ENCODE results near the gene PLSCR4.
"Not testable (repeated sequence)": the region's sequence is repeated elsewhere in the genome, so short reads cannot be mapped to it uniquely, and the experiment has no call there.

PLSCR4 gene, protein sequence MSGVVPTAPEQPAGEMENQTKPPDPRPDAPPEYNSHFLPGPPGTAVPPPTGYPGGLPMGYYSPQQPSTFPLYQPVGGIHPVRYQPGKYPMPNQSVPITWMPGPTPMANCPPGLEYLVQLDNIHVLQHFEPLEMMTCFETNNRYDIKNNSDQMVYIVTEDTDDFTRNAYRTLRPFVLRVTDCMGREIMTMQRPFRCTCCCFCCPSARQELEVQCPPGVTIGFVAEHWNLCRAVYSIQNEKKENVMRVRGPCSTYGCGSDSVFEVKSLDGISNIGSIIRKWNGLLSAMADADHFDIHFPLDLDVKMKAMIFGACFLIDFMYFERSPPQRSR

DNA sequence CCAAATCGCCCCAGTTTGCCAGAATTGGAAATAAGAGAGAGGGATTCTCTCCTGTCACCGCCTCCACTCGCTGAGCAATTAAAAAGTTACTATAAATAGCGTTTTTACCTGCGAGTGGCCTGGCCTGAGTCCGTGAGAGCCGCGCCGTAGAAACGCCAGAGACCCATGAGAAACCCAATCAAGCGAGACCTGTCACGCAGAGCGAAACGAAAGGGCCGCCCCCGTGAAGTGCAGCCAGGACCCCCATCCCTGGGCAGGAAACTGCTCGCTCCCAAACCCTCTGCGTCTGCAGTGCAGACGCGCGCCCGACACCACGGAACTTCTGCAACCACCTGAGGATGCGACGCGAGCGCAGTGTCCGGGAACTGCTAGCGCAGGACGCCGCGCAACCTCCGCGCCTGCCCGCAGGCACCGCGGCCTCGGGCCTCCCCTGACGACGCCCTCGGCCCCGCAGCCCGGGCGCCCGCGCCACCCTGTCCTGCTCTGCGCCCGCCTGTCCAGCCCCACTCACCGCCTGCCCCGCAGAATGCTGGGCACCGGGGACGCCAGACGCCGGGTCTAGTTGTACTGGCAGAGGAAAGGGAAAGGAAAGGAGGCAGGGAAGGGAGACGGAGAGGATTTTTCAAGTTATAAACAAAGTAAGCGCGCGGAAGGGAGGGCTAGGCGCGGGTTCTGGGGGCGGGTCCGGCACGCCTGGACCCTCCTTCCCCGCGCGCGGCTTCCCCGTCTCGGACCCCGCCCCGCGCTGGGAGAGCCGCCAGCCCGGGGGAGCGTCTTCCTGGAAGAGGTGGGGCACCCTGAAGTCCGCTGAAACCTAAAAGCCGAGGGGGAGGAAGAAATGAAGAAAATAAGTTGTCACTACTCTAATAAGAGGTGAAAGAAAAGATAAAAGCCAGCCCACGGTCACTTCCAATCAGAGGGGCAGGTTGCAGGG lies at the start of gene PLSCR4:
PLSCR4 (minus strand) TSS at position 657 of the 934 bp plus-strand sequence. CDS start 29,034 bp downstream, outside the sequence.
- peak; percentile 25 to 60 (median 35) for DNase-seq

DNA sequence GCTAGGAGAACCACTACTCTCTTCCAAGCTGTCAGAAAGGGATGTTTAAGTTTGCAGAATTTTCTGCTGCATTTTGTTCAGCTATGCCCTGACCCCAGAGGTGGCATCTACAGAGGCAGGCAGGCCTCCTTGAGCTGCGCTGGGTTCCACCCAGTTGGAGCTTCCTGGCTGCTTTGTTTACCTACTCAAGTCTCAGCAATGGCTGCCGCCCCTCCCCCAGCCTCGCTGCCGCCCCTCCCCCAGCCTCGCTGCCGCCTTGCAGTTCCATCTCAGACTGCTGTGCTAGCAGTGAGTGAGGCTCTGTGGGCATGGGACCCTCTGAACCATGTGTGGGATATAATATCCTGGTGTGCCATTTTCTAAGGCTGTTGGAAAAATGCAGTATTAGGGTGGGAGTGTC lies 42.5 kb upstream of the PLSCR4 start:
- not testable (repeated sequence) for DNase-seq

DNA sequence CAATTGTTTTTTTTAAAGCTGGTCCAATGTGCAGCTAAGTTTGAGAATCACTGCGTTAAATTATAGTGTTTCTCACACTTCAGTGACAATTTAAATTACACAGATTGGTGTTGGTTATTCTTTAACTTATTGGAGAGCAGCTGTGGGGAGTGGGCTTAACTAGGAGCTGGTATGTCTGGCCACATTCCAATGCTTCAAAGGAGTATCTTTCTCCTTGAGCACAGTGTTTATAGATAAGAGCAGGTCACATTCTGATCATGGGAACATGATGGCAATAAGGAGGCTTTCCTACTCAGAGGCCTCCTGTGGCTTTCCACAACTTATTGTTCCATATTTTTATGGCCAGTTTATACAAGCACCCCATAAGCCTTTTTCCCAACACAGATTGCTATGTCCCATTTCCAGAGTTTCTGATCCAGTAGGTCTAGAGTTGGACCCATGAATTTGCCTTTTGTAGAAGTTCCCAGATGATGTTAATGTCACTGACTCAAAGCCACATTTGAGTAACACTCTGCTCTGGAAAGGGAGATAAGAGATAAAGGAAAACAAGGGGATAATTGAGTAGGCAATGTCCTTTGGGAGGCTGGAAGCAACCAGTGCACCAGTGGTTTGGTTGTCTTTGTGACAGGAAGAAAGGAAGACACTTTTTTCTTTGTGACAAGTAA lies 33.0 kb upstream of the PLSCR4 start:
- no peak for DNase-seq

DNA sequence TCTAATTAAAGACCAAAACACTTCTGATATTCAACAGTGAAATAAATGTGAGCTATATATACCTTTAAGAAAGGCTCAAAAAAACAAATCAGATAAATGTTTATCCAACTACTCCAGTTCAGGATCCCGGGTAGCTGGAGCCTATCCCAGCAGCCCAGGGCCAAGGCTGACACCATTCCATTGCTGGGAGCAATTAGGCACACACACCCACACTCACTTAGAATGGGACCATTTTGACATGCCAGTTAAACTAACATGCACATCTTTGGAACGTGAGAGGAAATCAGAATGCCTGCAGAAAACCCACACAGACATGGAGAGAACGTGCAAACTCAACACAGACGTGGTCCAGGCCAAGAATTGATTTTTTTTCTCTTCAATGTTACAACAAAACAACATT lies 30.0 kb upstream of the PLSCR4 start:
- DNase-seq = no peak

DNA sequence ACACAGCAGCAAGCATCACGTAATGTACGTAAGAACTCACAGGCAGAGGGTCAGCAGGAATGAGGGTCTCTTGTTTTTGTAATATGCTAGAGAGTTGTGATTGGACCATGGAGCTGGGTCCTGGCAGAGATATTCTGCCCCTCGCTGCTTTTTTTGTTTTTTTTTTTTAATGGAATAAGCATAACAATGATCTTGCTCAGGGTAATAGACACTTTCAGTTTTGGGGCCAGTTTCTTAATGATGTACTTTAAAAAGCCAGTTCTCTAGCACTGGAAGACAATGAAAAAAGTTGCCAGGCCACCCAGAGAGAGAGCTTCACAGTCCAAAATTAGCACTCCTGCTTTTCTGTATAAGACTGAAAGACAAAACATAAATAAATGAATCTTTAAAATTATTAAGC lies 29.0 kb upstream of the PLSCR4 start:
- DNase-seq = no peak

DNA sequence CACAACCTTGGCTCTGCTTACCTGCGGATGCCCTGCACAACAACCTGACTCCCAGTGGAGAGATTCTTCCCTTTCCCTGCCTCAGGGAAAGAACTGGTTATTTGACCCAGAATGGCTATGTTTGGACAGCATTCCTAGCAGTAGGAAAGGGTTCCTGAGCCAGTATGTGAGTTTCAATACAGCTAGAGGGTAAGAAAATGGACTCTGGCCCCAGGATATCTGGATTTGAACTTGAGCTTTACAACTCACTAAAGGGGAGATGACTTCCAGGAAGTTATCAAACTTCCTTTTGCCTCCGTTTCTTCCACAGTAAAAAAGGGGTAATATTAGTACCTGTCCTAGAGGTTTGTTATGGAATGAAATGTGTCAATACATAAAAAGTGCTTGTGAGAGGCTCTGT lies 28.1 kb upstream of the PLSCR4 start:
- no peak for DNase-seq

DNA sequence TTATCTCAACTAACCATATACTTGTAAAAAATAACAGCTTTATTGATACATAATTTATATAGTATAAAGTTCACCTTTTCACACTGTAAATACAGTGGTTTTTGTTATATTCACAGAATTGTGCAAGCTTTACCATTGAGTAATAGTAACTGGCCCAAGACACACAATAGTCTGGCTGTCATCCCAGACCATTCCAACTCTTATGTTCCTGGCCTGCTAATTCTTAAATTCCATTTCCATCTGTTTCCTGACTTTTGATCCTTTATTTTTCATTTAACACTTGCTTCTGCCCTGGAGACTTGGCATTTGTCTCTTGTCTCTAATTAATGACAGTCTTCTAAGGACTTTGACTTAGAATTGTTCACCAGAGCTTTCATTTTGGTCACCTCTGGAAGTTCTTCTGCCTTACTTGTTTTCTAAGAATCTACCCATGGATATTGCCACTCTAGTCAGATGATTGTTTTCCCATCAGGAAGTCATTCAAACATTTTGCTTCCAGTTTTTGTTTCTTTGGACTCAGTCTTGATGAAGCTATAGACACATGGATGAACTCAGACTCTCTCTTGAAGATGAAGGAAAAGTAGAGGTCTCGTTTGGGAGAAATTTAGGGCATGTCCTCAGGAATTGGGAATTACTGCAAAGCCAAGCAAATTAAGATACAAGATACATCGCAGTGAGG lies 27.2 kb upstream of the PLSCR4 start:
- no peak for DNase-seq

DNA sequence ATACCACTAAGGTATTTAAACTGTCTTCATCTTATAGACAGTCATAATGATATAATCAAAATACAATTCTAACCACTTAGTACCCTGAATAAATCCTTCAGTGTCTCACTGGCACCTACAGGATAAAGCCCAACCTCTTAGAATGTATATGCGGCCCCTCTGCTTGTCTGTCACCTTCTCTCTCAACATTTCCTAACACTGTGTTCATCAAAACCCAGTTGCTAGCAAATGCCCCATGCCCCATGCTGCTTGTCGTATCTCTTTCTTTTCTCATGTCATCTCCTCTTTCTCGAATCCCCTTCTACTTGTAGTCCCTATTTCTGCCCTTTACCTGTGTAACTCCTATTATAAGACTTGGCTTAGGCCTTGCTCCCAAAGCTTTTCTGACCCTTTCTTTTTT lies 24.6 kb upstream of the PLSCR4 start:
- DNase-seq = no peak

DNA sequence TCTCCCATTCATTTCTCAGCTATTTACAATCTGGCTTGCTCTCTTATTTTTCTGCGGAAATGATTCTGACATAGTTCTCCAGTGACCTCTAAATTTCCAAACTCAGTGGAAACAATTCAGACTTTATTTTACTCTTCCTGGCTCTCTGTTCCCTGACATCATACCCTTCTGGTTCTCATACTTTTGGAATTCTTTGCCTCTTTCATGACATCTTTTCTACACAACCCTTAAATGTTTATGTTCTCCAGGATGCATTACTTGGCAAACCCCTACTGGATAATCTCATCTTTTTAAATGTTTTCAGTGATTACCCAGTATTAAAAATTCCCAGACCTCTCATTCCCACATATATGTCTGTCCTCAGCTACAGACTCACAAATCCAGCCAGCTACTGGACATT lies 23.9 kb upstream of the PLSCR4 start:
- no peak for DNase-seq

DNA sequence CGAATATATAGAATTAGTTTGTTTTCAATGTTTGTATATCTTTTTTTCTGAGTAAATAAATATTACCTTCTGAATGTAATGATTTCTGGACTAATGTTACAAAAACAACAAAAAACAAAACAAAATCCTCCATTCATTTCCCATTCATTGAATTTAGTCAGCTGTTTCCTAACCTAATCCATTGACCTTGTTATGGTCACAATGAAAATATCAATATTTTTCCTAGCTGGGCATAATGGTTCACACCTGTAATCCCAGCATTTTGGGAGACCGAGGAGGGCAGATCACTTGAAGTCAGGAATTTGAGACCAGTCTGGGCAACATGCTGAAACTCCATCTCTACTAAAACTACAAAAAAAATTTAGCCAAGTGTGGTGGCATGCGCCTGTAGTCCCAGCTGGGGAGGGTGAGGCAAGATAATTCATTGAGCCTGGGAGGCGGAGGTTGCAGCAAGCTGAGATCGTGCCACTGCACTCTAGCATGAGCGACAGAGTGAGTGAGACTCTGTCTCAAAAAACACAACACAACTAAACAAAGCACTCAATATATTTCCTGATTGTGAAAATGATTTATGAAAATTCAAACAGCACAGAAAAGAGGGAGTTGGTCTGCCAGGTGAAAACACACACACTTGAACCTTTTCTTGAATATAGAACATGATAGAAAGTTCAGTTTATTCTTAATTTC lies 23.0 kb upstream of the PLSCR4 start:
- no peak for DNase-seq

DNA sequence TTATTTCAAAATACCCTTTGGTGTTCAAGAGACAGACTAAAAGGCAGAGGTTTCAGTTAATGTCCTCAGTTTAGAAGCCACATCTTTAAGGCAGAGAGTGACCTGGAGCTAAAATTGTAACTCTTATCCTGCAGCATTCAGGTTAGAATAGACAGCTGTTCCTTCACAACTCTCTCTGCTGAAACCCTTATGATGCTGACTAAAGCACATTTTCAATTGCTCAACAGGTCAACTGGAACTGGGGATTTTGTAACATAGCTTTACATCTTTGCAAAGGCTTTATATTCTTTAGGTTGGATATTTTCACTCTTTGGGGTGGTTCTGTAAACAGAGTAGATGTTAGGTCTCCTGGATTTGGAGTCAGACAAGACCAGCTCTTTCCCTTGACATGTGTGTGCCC lies 20.3 kb upstream of the PLSCR4 start:
- DNase-seq = no peak

DNA sequence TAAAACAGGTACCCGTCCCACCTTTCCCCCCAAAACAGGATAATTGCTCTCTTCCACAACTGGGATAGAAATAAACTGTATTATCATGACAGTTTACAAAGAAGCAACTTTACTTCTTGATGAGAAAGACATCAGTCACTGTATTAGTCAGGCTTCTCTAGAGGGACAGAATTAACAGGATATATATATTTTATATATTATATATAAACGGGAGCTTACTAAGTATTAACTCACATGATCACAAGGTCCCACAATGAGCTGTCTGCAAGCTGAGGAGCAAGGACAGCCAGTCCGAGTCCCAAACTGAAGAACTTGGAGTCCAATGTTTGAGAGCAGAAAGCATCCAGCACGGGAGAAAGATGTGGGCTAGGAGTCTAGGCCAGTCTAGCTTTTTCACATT lies 18.4 kb upstream of the PLSCR4 start:
- no peak for DNase-seq

DNA sequence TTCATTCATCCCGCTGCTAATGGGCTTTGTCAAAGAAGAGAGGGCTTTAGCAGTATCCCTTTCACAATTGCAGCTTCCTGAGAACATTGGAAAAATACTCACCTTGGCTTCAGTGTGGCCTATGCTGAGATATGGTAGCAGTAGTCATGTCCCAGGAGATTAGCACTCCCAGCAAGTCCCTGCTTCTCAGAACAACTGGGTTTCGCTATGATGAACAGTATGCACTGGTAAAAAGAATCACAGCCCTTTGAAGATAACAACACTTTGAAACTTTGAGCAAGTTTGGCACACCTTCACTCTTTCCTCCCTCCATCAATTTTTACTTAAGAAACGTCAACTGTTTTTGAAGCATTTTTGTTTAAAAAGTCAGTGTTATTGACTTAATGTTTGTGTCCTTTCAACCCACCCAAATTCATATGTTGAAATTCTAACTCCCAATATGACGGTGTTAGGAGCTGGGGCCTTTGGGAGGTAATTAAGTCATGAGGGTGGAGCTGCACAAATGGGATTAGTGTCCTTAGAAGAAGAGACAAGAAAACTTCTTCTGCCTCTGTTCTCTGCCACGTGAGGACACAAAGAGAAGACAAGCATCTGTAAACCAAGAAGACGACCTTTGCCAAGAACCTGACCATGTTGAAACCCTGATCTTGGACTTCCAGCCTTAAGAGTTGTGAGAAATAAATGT lies 17.8 kb upstream of the PLSCR4 start:
- no peak for DNase-seq

DNA sequence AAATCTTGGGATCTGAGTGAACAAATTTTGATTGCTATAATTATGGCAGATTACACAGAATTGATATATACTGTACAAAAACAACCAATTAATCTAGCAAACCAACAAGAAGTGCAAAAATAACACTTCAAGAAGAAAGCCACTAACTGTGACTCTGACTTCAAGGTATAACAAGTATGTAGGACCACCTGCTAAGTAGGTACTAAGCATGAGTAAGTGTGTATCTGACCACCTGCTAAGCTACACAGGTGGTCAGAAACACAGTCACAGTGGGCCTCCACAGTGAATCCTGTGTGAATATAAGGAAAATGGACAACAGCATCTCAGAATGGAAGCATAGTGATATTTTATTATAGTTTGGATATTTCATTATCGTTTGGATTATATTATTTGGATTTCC lies 14.8 kb upstream of the PLSCR4 start:
- no peak for DNase-seq

DNA sequence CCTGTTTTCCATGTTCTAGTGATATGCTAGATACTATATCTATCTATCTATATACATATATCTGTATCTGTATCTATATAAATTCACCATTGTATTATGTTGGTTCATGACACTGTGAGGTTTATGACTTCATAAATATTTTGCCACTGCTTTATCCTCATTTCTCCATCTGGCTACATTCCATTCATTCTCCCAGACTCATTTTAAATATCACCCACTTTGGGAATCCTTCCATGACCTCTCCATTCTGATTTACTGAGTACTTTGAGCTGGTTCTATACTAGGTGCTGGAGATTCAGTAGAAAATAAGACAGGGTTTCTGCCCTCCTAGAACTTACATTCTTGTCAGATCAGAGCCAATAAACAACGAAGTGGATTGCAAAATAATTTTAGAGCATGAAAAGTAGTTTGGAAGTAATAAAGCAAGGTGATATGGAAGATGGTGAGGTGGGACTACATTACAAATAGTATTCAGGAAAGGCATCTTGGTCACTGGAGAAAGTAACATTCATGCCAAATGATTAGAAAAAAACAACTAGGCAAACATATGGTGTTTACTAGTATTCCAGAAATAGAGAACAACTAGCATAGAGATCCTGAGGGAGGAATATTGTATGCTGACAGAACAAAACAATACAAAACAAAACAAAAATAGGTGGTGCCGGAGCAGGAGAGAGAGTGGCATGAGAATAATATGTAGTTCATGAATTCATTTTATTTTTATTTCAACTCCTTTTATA lies 11.6 kb upstream of the PLSCR4 start:
- DNase-seq = no peak

DNA sequence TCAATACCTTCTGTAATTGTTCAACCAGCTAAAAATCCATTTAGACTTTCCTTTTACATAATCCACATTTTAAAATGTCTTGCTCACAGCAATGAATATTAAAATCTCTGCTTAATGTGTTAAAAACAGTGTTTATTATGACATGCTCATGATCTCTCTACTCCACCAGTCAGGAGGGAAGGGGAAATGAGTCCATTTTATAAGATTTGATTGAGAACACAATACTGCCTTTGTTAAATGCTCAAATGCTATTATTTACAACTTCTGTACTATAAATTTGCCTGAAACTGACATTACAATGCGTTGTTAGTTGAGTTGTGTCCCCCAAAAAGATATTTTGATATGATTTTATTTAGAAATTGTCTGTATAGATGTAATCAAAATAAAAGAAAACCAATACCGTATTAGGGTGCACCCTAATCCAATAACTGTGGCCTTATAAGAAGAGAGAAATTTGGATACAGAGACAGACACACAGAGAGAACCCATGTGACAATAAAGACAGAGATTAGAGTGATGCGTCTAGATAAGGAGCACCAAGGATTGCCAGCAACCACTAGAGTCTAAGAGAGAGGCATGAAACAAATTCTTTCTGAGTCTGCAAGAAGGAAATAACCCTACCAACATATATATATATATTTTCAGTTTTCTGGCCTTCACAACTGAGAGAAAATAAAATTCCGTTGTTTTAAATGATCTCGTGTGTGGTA lies 9.1 kb upstream of the PLSCR4 start:
- no peak for DNase-seq

DNA sequence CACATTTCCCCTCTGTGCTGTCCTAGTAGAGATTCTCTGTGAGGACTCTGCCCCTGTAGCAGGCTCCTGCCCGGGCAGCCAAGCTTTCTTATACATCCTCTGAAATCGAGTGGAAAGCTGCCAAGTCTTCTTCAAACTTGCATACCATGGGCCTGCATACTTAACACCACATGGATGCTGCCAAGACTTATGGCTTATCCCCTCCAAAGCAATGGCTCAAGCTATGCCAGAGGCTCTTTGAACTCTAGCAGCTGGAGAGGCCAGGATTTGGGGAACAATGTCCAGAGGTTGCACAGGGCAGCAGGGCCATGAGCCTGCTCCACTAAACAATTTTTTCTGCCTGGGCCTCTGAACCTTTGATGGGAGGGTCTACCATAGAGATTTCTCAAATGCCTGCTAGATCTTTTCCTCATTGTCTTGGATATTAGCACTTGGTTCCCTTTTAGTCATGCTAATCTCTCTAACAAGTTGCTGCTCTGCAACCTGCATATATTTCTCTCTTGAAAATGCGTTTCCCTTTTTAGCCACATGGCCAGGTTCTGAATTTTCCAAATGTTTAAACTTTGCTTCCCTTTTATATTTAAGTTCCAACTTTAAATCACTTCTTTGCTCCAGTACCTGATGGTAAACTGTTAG lies 6.1 kb upstream of the PLSCR4 start:
- DNase-seq = no peak

DNA sequence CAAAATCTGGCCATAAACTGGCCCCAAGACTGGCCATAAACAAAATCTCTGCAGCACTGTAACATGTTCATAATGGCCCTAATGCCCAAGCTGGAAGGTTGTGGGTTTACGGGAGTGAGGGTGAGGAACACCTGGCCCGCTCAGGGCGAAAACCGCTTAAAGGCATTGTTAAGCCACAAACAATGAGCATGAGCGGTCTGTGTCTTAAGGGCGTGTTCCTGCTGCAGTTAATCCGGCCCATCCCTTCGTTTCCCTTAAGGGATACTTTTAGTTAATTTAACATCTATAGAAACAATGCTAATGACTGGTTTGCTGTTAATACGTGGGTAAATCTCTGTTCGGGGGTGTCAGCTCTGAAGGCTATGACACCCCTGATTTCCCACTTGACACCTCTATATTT lies 1.5 kb upstream of the PLSCR4 start:
- not testable (repeated sequence) for DNase-seq

DNA sequence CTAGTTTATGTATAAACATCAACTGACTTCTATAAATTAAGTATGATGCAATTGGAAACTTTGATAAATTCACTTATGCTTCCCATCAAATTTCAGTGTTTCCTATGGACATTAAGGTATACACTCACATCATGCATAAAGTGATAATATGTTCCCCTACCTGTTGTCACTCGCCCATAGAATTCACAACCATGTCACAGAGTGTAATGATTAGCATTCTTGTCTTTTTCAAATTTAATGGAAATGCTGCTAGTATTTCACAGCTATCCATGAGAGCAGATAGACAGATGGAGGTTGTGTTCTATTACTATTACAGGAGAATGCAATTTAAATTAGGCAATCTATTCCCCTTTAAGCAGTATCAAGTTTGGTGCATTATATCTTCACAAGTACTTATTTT lies 984 bp downstream of the PLSCR4 start:
- no peak for DNase-seq

DNA sequence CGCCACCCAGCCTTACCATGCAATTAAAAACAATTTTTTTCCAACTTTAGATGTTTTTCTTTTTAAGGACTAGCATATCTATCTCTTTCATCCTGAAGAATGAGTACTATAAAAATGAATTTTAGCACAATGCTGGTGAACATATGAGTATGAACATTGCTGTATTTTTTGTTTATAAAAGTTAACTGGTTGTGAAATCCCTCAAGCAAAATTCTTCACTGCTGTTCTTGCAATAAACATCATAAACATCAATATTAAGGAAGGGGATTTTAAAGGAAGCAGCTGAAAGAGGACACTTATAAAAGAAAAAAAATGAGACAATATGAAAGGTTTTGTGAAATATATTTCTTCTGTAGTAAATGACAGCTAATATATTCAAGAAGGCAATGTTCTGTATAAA lies 3.0 kb downstream of the PLSCR4 start:
- no peak for DNase-seq

All from suppressor macrophage treated with lipopolysaccharide for 1 hour (primary cell).